GM12872 (cell line): ENCODE measurements around the gene SSTR4.

Source experiments
- TF ChIP-seq, protein P1 (sequence below): IDR thresholded peaks from 3 replicates; pipeline ENCODE4 v1.5.1; 2011; ENCODE audit warnings: low read depth, mild to moderate bottlenecking, low read length, moderate library complexity; ENCODE audit not compliant: insufficient read depth

SSTR4 gene

GRCh38 chr20:23028392-23028791 lies 6.7 kb upstream of the SSTR4 start:
- TF ChIP-seq, protein P1, sequence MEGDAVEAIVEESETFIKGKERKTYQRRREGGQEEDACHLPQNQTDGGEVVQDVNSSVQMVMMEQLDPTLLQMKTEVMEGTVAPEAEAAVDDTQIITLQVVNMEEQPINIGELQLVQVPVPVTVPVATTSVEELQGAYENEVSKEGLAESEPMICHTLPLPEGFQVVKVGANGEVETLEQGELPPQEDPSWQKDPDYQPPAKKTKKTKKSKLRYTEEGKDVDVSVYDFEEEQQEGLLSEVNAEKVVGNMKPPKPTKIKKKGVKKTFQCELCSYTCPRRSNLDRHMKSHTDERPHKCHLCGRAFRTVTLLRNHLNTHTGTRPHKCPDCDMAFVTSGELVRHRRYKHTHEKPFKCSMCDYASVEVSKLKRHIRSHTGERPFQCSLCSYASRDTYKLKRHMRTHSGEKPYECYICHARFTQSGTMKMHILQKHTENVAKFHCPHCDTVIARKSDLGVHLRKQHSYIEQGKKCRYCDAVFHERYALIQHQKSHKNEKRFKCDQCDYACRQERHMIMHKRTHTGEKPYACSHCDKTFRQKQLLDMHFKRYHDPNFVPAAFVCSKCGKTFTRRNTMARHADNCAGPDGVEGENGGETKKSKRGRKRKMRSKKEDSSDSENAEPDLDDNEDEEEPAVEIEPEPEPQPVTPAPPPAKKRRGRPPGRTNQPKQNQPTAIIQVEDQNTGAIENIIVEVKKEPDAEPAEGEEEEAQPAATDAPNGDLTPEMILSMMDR = no peak

DNA sequence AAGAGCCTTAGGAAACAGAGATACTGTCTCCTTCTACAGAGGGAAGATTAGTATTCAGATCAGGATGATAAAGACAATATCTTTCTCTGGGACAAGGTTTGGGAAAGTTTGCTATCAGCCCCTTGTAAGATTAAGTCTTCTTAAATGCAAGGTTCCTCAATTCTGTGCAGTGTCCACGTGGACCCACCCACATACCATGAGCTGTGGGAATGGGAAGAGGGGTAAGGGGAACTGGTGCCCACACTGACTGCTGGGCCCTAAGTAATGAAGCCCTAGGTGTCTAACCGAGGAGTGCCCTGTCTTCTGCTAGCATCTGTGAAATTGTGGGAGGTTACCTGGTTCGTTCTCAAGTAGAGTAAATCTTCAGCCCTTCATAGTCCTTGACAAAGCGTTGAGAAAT lies 5.8 kb upstream of the SSTR4 start:
- TF ChIP-seq, protein P1 = no peak

DNA sequence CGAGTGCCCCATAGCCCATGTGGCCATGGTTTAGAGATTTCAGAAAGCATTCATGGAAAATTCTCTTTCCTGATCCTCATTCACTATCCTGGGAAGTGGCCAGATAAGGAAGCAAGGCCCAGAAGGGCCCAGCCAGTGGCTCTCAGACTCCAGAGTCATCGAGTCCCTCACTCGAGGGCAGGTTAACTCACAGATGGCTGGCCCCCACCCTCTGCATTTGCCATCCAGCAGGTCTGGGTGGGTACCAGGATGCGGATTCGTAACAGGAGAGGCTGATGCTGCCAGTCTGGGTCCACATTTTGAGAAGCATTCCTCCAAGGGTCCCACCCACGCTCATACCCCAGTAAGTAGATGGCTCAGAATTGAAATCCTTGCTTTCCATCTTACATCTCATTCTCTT lies 3.8 kb upstream of the SSTR4 start:
- TF ChIP-seq, protein P1 = no peak

DNA sequence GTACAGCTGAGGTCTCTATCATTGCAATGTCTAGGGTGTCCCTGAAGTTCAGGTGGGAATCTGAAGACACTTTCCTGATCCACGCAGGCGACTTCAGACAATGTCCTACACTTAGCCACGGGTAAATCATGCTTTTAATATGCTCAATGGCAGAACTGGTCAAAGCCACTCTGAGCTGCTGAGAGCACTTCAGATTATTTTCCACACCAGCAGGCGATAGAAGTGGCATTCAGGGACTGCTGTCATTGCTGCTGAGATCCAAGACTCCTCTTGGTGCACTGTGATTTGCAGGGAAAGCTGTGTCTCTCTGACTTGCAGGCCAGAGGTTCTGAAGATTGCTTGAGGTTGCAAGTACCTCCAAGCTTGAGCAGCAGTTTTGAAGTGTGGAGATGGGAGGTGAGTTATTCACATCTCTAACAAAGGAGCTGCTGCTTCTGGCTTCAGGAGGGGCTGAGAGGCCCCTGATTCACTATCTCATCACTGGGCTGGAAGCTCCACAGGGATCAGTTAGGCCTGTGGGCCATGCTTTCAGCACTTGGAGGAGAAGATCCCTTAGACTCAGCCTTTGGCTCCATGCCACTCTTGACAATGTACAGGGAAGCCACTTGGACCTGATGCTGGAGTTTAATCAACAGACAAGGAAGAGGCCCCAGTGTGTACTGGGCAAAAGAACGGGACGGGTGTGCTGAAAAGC lies 2.9 kb upstream of the SSTR4 start:
- TF ChIP-seq, protein P1 = no peak

DNA sequence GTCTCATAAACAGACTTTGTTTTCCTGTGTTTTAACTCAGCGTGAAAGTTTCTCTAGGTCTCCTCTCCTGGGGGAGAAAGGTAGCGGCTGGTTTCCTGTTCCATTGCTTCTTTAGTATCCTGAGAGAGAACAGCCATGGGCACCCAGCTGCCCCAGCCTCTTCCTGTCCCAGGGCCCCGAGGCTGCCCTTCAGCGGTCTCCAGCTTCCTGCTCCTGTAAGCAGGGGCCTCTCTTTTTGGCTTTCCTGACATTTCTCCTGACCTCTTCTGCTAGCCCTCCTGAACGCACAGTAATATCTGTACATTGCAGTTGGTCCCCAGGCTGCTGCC lies 2.4 kb upstream of the SSTR4 start:
- TF ChIP-seq, protein P1 = no peak

- TF ChIP-seq, protein P1 = no peak
Observed at GRCh38 chr20:23033918-23034317, 1.2 kb upstream of the SSTR4 start.

DNA sequence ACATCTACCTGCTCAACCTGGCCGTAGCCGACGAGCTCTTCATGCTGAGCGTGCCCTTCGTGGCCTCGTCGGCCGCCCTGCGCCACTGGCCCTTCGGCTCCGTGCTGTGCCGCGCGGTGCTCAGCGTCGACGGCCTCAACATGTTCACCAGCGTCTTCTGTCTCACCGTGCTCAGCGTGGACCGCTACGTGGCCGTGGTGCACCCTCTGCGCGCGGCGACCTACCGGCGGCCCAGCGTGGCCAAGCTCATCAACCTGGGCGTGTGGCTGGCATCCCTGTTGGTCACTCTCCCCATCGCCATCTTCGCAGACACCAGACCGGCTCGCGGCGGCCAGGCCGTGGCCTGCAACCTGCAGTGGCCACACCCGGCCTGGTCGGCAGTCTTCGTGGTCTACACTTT lies 619 bp downstream of the SSTR4 start:
- TF ChIP-seq, protein P1 = no peak
